Tibial nerve (tissue), 3 donors: ENCODE measurements around the gene OSBPL8.

Experiments
- CTCF ChIP-seq, 5 experiments: fragments of 200-600 bp in 3 of 5; fragments of 450-650 bp in 2 of 5; sonication (generic) in 3 of 5; IDR thresholded peaks; one replicate each; pipeline ENCODE4 v1.5.1; 2016 to 2019; ENCODE audit warnings: antibody characterized with exemption in 5 of 5, mild to moderate bottlenecking in 3 of 5, moderate library complexity in 2 of 5
- POLR2A ChIP-seq, 2 donors: fragments of 450-650 bp; IDR thresholded peaks; one replicate each; pipeline ENCODE4 v1.6.1; 2017; ENCODE audit warnings: antibody characterized with exemption in 2 of 2, mild to moderate bottlenecking in 2 of 2, moderate library complexity in 2 of 2

DNA sequence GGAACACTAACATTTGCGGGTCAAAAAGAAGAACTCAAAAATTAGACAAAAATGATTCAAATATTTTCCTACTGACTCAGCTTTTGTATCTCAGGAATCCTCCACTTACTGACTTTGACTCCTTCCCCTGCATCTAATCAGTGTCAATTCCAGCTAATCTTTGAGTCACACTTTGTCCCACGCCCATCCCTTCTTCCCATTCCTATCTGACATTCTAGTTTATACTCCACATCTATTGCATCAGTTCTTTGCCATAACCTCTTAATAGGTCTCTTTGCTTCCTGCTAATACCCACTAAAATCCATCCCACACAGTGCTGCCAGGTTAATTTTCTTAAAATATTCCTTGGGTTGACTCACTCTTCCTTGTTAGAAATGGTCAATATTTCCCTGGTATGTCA, 230.4 kb downstream of the OSBPL8 start:
- TF ChIP-seq CTCF (IDR thresholded peaks at IDR 0.05) (no peak), POLR2A (IDR thresholded peaks at IDR 0.05) (no peak)
